ENCODE data around the gene NKAPD1.
A peak's percentile ranks its signal among the peaks of the same experiment; 100 is the strongest.
"Not testable (repeated sequence)": the region's sequence is repeated elsewhere in the genome, so short reads cannot be mapped to it uniquely, and the experiment has no call there.

The NKAPD1 gene

DNA sequence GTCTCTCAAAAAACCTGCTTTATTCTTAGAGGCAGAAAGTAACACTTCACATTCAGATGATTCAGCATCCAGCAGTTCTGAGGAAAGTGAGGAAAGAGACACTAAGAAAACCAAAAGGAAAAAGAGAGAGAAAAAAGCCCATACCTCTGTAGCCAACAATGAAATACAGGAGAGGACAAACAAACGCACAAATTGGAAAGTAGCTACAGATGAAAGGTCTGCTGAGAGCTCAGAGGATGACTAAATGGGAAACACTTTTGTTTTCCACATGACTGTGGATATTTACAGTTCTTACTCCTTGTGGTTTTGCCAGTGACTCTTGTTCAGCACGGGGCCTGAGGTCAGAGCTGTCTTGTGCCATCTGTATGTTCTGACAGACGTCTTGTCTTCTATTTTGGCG is 8.6 kb downstream of the NKAPD1 start:
- DNase-seq = peak; percentile 68
- in situ Hi-C loops (cut with HindIII; ENCODE audit: low pct_ligation_motif_present, low pct_unique_long_range_greater_than_20kb, low sequenced_read_pairs) = no loop called here

DNA sequence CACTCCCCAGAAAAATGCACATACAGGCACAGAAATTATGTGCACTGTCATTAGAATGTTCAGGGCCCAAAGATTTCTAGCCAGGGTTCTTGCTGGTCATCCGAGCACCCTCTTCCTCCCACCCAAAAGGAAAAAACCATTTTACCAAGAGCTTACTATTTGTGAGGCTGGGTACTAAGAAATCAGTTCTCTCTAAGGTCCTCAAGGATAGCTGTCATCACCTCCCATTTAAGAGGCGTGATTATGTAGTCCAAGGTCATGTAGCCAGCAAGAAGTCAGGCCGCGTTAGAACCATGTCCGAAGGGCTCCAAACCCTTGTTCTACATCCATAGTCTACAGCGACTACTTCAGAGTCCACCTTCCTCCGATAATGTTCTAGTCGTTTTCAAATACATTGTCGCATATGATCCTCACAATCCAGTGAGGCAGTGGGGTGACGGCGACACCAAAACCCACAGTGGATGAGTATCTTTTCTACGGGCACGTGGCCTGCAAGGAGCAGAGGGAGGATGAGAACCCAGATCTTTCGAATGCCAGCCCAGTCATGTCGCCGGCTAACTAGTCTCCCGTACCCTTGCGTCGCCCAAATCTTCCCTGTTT is 11.8 kb downstream of the NKAPD1 start:
- peak; percentile 26 for DNase-seq
- in situ Hi-C loops (cut with HindIII; ENCODE audit: low pct_ligation_motif_present, low pct_unique_long_range_greater_than_20kb, low sequenced_read_pairs) = no loop called here

DNA sequence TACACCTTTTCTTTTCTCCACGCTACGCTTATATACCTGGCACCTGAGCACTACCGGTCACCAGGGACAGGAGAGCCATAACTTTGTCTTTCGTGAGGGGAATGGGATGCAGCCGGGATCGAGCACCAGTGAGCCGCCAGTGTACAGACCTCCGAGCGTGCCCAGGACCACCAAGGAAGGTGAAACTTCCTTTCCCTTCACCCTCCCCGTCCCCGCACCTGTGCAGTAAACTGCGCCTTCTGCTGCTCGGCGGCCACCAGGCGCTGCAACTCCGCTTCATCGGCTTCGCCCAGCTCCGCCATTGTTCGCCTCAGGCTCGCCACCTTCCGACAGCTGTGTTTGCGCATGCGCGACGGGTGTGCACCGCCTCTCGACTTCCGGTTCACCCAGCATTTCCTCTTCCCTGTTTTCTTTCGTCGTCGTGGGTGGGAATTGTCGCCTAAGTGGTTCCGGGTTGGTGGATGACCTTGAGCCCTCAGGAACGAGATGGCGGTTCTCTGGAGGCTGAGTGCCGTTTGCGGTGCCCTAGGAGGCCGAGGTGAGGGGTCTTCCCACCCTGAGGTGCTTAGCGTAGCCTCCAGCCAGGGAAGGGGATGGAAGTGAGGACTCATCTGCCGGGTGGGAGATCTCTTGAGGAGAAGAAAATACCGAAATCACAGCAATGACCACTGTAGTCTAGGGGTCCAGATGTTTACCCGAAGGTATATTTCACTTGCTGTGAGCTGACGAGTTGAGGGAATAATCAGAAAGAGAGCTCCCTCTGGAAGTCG is 12.5 kb downstream of the NKAPD1 start, which contains the start of the genes SDHD and TIMM8B:
Gene SDHD, plus strand, starts transcription at position 452 of the 770 bp plus-strand sequence. Its CDS starts 35 bp downstream, at position 487.
Gene TIMM8B, minus strand, starts transcription at position 335 of the 770 bp plus-strand sequence. Its CDS starts 33 bp downstream, at position 302.
- in situ Hi-C loops (cut with HindIII; ENCODE audit: low pct_ligation_motif_present, low pct_unique_long_range_greater_than_20kb, low sequenced_read_pairs) = no loop called here
- DNase-seq = peak; percentile 96

DNA sequence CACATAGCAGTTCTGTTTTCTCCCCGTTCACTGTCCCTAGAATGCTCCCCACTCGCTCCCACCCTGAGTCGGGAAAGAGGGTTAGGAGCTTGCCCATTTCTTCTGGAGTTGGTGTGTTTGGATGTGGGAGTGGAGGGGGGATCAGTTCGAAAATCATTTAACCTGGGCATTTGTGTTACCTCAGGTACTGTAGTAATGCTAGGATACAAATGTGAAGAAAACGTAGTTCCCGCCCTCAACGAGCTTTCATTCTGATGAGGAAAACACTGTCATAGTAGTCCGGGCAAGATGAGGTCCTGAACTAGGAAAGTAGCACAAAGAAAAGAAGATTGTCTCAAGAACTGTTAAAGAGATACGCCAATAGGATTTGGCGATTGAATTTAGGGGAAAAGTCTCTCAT is 13.1 kb downstream of the NKAPD1 start:
- DNase-seq = peak; percentile 2
- in situ Hi-C loops (cut with HindIII; ENCODE audit: low pct_ligation_motif_present, low pct_unique_long_range_greater_than_20kb, low sequenced_read_pairs) = no loop called here

DNA sequence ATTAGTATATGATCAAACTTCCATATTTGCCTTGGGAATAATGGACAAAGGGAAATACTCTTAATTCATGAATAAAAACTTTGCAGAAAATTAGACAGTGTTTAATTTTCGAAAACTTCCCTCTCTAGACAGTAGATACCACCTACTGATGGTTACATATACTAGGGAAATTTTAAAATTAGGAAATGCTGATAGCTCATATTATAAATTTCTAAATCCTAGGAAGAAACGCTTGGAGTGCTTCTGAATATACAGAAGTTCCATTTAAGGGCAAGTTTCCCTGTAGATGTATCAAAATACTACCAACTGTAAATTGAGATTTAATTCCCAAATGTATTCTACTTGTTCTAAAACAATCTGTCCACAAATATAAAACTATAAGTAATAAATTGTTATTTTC is 21.2 kb downstream of the NKAPD1 start:
- DNase-seq; in situ Hi-C loops (cut with HindIII; ENCODE audit: low pct_ligation_motif_present, low pct_unique_long_range_greater_than_20kb, low sequenced_read_pairs): not testable (repeated sequence)

DNA sequence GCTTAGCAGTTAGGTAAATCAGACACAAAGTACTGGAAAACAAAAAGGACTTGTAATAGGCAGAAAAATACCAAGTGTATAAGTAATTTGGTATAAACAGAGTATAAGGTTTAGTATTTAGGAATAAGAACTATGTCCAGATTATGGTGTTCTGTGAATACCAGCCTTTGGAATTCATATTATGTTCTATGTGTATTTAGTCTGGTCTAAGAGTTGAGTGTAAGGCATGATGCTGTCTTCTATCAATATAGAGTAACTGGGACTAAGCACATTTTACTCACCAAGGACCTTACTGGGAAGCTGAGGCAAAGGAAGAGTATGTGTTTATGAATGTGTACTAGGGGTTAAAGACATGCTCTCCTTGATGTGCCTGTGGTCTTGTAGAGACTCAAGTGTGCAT is 22.1 kb downstream of the NKAPD1 start:
- DNase-seq = no peak
- in situ Hi-C loops (cut with HindIII; ENCODE audit: low pct_ligation_motif_present, low pct_unique_long_range_greater_than_20kb, low sequenced_read_pairs) = no loop called here

DNA sequence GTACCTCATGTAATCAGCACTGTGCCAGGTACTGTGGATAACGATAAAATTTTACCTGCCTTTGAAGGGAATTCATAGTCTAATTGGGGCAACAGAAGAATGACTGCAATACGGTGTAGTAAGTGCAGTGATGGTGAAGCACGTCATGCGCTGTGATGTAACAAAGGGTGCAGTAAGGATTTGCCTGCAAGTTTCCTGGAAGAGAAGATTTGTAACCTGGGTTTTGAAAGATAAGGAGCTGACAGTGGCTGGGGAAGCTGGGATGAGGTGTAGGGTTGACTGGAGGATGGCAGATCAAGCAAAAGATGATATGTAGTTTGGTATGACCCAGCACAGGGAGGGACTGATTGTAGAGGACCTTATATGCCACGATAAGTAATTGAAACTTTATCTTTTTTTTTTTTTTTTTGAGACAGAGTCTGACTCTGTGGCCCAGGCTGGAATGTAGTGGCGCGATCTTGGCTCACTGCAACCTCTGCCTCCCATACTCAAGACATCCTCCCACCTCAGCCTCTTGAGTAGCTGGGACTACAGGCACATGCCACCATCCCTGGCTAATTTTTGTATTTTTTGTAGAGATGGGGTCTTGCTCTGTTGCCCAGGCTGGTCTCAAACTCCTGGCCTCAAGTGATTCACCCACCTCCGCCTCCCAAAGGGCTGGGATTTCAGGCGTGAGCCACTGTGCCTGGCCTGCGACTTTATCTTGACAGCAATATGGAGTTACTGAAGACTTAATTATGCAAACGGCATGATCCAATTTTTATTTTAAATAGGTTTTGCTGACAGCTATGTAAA is 23.8 kb downstream of the NKAPD1 start:
- no peak for DNase-seq
- in situ Hi-C loops (cut with HindIII; ENCODE audit: low pct_ligation_motif_present, low pct_unique_long_range_greater_than_20kb, low sequenced_read_pairs) = no loop called here

DNA sequence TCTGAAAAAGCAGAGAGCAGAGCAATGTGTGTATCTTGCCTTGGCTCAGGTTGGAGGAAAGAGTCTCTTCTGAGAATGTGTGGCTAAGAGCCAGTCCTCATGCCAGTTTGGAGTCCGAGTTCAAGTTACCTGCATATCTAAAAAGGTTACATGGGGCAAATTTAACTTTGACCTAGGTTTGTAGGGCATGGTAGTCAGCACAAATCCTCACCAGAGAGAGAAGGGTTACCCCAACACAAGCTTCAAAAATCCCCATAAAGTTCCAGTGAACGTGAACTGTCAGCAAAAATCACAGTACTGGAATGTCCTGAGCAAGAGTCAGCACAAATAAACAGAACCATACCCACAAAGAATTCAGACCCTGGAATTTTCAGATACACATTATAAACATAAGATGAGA is 26.4 kb downstream of the NKAPD1 start:
- in situ Hi-C loops (cut with HindIII; ENCODE audit: low pct_ligation_motif_present, low pct_unique_long_range_greater_than_20kb, low sequenced_read_pairs) = no loop called here
- DNase-seq = no peak

DNA sequence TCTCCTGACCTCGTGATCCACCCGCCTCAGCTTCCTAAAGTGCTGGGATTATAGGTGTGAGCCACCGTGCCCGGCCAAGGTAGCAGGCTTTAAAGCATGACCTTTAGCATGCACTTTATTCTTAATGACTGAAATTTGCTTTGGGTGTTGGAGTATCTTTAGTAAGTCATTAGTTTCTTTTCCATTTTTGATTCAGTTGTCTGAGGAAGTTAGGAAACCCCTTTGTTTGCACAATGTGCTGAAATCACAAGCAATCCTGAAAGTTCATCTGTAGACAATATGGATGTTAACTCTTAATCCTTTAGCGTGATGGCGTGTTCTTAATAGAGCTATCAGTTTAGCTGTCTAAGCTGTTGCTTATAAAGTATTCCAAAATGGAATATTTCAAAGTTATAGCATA is 29.3 kb downstream of the NKAPD1 start:
- DNase-seq = no peak
- in situ Hi-C loops (cut with HindIII; ENCODE audit: low pct_ligation_motif_present, low pct_unique_long_range_greater_than_20kb, low sequenced_read_pairs) = no loop called here

DNA sequence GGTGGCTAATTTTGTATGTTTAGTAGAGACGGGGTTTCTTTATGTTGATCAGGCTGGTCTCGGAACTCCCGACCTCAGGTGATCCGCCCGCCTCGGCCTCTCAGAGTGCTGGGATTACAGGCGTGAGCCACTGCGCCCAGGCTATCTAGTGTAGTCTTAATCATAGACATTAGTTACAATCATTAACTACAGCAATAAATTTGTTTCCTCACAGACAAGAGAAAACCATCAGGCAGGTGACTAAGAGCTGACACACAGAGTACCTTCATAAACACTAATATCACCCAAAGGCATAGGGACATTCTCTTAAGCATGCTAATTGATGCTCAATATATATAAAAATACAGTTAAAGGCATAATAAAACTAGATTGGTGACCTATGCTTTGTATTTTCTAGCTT is 32.0 kb downstream of the NKAPD1 start:
- in situ Hi-C loops (cut with HindIII; ENCODE audit: low pct_ligation_motif_present, low pct_unique_long_range_greater_than_20kb, low sequenced_read_pairs) = no loop called here
- no peak for DNase-seq

DNA sequence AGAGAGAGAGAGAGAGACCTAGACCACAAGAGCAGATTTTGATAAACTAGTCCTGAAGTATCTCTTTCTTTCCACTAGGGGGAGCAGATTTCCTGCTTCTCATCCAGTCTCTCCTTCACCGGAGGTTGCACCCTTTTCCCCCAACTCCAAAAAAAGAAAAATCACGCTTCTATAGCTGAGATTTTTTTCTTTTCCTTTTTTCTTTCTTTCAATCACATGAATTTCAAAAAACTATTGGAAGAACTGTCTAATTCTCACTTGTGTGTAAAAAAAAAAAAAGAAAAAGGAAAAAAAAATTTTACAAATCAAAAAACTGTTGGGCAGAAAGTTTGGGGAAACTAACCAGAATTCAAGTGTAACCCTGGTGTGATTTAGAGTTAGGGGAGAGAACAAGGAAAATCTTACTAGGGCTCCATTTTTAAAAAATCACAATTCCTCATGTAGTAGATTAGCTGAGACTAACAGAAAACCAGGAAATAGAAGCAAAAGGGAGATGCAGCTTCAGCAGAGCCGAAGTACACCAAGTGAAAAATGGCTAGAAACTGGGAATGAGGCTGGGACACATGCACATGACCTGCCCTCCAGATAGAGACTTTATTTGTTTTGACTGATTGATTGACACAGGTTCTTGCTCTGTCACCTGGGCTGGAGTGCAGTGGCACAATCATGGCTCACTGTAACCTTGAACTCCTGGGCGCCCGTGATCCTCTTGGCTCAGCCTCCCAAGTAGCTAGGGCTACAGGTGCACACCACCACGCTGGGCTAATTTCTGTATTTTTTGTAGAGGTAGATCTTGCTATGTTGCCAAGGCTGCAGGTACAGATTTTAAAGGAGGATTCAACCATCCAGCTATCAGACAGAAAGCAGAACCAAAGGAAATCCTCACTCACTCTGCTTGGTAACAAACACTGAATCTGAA is 39.7 kb downstream of the NKAPD1 start:
- in situ Hi-C loops (cut with HindIII; ENCODE audit: low pct_ligation_motif_present, low pct_unique_long_range_greater_than_20kb, low sequenced_read_pairs) = no loop called here

DNA sequence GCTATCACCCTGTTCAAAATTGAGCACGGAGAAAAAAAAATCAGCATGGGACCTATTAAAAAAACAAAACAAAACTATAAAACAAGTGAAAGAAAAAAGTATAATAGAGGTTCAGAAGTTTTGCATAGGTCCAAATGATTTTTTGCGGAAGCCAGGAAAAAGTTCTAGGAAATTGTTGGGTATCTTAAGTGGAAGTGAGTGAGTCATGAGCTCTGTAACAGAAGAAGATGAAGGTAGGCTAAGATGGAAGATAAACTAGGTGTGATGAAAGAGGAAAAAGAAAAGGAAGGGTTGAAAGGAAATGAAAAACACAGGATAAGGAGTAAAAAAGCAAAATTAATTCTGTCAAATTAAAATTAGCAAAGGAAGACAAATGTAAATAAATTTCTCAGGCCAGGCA is 40.4 kb downstream of the NKAPD1 start:
- DNase-seq = no peak
- in situ Hi-C loops (cut with HindIII; ENCODE audit: low pct_ligation_motif_present, low pct_unique_long_range_greater_than_20kb, low sequenced_read_pairs) = no loop called here

More for the DNA sequence above, 39.7 kb downstream of the NKAPD1 start:
- peak; percentile 72 for DNase-seq

DNA sequence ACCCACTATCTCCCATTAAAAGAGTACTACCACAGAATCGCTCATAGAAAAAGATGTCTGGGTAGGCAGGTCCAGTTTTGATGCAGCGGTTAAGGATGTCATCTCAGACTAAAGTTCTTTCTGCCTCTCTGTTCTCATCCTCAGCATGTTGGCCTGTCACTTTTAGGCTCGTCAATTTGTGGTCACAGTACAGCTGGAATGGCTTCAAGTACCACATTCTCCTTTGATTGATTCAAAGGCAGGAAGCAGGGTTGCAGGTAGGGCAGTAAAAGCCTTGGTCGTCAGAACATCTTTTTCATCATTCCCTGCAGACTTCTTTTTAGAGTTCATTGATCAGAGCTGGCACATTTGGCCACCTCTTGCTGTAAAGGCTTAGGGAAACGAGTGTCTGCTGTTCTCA is 41.3 kb downstream of the NKAPD1 start:
- no peak for DNase-seq
- in situ Hi-C loops (cut with HindIII; ENCODE audit: low pct_ligation_motif_present, low pct_unique_long_range_greater_than_20kb, low sequenced_read_pairs) = no loop called here

DNA sequence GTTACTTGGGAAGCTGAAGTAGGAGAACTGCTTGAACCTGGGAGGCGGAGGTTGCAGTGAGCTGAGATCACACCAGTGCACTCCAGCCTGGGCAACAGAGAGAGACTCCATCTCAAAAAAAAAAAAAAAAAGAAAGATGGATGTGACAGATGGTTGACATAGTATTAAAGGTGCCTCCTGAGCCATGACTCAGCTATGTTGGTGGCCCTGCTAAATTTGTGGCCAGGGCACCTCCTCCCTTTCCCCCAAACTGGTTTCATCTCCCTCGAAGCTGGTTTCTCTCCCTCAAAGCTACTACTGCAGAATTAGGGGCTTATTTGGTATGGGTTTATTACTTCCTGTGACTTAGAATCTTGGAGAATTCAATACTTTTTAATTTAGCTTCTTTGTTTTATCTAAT is 44.1 kb downstream of the NKAPD1 start:
- no peak for DNase-seq
- in situ Hi-C loops (cut with HindIII; ENCODE audit: low pct_ligation_motif_present, low pct_unique_long_range_greater_than_20kb, low sequenced_read_pairs) = no loop called here

DNA sequence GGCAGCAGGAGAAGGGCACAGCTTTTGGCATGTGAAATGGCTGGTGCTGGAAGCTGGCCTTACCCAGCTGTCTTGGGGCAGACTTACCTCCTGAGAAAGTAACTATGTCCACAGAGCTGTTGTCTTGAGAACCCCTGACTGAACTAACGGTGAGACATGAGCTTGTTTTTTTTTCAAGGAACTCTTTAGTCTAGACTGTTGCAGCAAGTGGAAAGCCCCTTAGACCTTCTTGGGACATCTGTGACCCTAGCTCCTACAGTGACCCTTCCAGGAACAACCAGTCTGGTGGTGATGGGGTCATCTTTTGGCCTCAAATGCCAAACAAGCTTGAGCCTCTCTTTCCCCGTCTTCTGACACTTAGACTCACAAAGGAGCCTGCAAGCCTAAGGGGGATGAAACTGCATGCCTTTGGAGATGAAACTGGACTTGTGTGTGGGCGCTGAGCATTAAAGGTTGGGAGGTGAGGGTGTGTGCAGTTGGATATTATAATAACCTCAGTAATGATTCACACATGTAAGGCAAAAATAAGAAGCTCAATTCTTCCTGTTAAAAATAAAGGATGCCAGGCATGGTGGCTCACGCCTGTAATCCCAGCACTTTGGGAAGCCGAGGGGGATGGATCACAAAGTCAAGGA is 48.0 kb downstream of the NKAPD1 start:
- in situ Hi-C loops (cut with HindIII; ENCODE audit: low pct_ligation_motif_present, low pct_unique_long_range_greater_than_20kb, low sequenced_read_pairs) = no loop called here
- no peak for DNase-seq

DNA sequence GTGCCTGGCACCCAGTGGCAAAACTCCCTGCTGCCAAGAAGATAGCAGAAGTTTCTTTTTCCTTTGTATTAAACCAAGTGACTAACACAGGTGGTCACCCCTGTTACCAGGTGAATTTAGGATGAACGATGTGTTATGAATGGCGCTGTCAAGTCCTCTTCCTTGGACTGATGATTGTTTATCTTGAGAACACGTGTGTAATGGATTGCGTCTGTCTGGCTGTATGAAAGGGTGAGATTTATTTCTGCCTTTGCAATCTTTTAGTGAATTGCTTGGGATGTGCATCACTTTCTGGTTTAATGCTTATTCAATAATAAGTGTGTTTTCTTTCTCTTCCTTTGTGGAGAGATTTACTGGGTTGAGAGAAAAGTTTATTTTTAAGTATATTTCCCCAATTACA is 49.0 kb downstream of the NKAPD1 start:
- in situ Hi-C loops (cut with HindIII; ENCODE audit: low pct_ligation_motif_present, low pct_unique_long_range_greater_than_20kb, low sequenced_read_pairs) = no loop called here

DNA sequence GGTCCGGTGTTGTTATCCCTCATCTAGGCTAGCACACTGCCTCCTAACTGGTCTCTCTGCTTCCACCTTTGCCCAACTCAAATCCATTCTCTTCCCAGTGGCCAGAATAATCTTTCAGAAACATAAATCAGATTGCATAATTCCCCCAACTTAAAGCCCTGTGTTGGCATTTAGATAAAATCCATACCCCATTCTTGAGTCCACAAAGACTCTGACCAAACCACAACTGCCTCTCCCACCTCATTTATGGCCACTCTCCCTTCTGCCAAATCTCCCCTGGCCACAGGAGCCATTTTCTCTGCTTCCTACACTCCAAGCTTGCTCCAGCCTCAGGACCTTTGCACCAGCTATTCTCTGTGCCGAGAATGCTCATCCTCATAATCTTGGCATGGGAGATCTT is 53.0 kb downstream of the NKAPD1 start:
- in situ Hi-C loops (cut with HindIII; ENCODE audit: low pct_ligation_motif_present, low pct_unique_long_range_greater_than_20kb, low sequenced_read_pairs) = no loop called here
- DNase-seq = no peak

More for the DNA sequence above, 49.0 kb downstream of the NKAPD1 start:
- DNase-seq = no peak
